ENCODE results near the gene TPP1. TPM values are rescaled to one million over a fixed set of nuclear protein-coding genes. Genes with fewer than 3 reads are reported as not detected.

The TPP1 gene
- total RNA-seq, 4 donors from 2014 or later: 56.1 to 126 (median 81.9) TPM

DNA sequence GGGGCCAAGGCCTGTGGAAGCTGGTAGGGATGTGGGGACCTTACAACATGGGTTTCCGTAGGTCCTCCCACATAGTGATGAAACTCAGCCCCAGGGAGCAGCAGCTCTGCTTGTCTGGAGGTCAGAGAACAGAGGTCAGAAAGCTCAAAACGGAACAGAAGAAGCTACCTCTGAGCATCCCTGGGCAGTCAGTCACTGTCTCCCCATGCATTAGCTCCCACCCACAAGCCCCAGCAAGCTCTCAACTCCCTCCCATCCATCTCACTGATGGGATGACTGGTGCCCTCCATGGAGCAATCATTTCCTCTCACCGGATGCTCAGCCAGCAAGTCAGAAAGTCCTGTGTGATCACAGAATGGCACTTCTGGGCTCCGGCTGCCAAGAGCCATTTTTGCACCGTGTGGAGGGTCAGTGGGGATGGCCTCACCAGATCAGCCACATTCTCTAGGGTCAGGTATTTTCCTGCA, 1.9 kb downstream of the TPP1 start:
- Histone ChIP-seq H3K9me3 (no peaks in the 10 kb centered on the region), H3K4me3 (peak overlapping the region; percentile 83), H3K36me3 (peaks cover 14% of the 10 kb centered on the region), H3K4me1 (peaks cover 39% of the 10 kb centered on the region), H3K27ac (peak overlapping the region; percentile 91), H3K27me3 (no peaks in the 10 kb centered on the region)
- WGBS: 82% methylated on average over 3 of the region's 5 CpGs
- TF ChIP-seq POLR2A (IDR thresholded peaks at IDR 0.05): no peak
- no peak for TF ChIP-seq EP300 (IDR thresholded peaks at IDR 0.05)
- TF ChIP-seq POLR2AphosphoS5 (IDR thresholded peaks at IDR 0.05): no peak
- TF ChIP-seq CTCF (IDR thresholded peaks at IDR 0.05): no peak
- no peak for DNase-seq (ENCODE audit: low spot score in 2 of 2)

- Histone ChIP-seq H3K4me3 (no peak overlapping the region), H3K36me3 (peaks cover 14% of the 10 kb centered on the region), H3K4me1 (peaks cover 40% of the 10 kb centered on the region), H3K9me3 (no peaks in the 10 kb centered on the region), H3K27ac (no peak overlapping the region), H3K27me3 (no peaks in the 10 kb centered on the region)
- no peak for TF ChIP-seq POLR2A (IDR thresholded peaks at IDR 0.05)
- no peak for TF ChIP-seq CTCF (IDR thresholded peaks at IDR 0.05)
- no peak for TF ChIP-seq EP300 (IDR thresholded peaks at IDR 0.05)
- no peak for TF ChIP-seq POLR2AphosphoS5 (IDR thresholded peaks at IDR 0.05)
- no peak for DNase-seq (ENCODE audit: low spot score in 2 of 2)
- WGBS: 89% methylated on average over 8 of the region's 14 CpGs
Observed at GRCh38 chr11:6616596-6617250, 2.5 kb downstream of the TPP1 start.

GRCh38 chr11:6615882-6616585, 3.2 kb downstream of the TPP1 start:
- no peak for DNase-seq (ENCODE audit: low spot score in 2 of 2)
- Histone ChIP-seq H3K9me3 (no peaks in the 10 kb centered on the region), H3K27me3 (no peaks in the 10 kb centered on the region), H3K4me3 (no peak overlapping the region), H3K4me1 (peaks cover 47% of the 10 kb centered on the region), H3K36me3 (peaks cover 14% of the 10 kb centered on the region), H3K27ac (no peak overlapping the region)
- WGBS: 93% methylated on average over 9 of the region's 9 CpGs
- TF ChIP-seq CTCF (IDR thresholded peaks at IDR 0.05) (no peak), POLR2A (IDR thresholded peaks at IDR 0.05) (no peak), EP300 (IDR thresholded peaks at IDR 0.05) (no peak), POLR2AphosphoS5 (IDR thresholded peaks at IDR 0.05) (no peak)

DNA sequence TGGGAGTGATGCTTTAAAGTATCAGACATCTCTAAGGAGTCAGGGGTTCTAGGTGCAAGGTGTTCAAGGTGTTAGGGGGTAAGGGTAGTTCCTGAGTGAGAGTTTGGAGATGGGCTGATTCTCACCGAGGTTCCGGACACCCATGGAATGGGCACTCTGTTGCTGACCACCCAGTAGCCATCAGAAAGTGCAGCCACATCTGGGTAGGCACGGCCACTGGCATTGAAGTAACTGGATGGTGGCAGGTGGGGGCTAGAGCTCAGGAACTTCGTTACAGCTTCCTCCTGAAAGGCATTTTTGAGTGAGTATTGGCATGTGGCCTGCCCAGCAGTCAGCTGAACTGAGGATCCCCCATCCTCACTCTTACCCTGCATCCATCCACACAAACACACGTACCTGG, 4.2 kb downstream of the TPP1 start:
- TF ChIP-seq CTCF (IDR thresholded peaks at IDR 0.05): no peak
- no peak for TF ChIP-seq EP300 (IDR thresholded peaks at IDR 0.05)
- no peak for TF ChIP-seq POLR2A (IDR thresholded peaks at IDR 0.05)
- no peak for TF ChIP-seq POLR2AphosphoS5 (IDR thresholded peaks at IDR 0.05)
- peaks cover 22% of the 10 kb centered on the region for H3K36me3 ChIP-seq
- no peaks in the 10 kb centered on the region for H3K27me3 ChIP-seq
- WGBS: 100% methylated on average over 5 of the region's 5 CpGs
- no peak overlapping the region for H3K4me3 ChIP-seq
- no peak overlapping the region for H3K27ac ChIP-seq
- no peaks in the 10 kb centered on the region for H3K9me3 ChIP-seq
- no peak for DNase-seq (ENCODE audit: low spot score in 2 of 2)
- peaks cover 51% of the 10 kb centered on the region for H3K4me1 ChIP-seq

- no peak for DNase-seq (ENCODE audit: low spot score in 2 of 2)
- Histone ChIP-seq H3K4me3 (no peak overlapping the region), H3K4me1 (peaks cover 47% of the 10 kb centered on the region), H3K27ac (no peak overlapping the region), H3K9me3 (no peaks in the 10 kb centered on the region), H3K36me3 (peaks cover 28% of the 10 kb centered on the region), H3K27me3 (no peaks in the 10 kb centered on the region)
- TF ChIP-seq POLR2AphosphoS5 (IDR thresholded peaks at IDR 0.05): no peak
- 100% methylated on average over 2 of the region's 2 CpGs for WGBS
Observed at GRCh38 chr11:6614446-6614845, 4.8 kb downstream of the TPP1 start.
